Measurements from ENCODE around the gene SUMO2.

DNA sequence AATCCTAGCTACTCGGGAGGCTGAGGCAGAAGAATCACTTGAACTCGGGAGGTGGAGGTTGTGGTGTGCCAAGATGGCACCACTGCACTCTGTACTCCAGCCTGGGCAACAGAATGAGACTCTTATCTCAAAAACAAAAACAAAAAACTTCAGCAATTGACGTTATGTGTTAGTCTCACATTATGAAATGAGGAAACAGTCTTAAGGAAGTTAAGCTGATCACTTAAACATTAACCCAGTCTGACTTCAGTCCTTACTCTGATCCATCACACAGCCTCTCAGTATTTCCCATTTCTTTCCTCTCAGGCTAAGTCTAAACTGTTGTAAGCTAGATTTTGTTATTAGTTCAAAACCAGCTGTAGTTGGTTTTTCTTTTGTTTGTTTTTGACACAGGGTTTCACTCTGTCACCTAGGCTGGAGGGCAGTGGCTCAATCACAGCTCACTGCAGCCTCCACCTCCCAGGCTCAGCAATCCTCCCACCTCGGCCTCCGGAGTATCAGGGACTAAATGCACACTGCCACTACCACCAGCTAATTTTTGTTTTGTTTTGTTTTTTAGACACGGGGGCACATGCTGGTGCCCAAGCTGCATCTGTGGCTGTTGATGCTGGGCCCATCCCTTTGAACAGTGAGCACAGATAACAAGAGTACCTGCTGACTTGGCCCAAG, 34.7 kb downstream of the SUMO2 start:
- TF ChIP-seq POLR2AphosphoS5 (IDR thresholded peaks at IDR 0.05) (peak in 1 of 3 donors; percentile 26), POLR2A (IDR thresholded peaks at IDR 0.05) (no peak), EP300 (IDR thresholded peaks at IDR 0.05) (no peak)
- TF ChIP-seq, protein P1, sequence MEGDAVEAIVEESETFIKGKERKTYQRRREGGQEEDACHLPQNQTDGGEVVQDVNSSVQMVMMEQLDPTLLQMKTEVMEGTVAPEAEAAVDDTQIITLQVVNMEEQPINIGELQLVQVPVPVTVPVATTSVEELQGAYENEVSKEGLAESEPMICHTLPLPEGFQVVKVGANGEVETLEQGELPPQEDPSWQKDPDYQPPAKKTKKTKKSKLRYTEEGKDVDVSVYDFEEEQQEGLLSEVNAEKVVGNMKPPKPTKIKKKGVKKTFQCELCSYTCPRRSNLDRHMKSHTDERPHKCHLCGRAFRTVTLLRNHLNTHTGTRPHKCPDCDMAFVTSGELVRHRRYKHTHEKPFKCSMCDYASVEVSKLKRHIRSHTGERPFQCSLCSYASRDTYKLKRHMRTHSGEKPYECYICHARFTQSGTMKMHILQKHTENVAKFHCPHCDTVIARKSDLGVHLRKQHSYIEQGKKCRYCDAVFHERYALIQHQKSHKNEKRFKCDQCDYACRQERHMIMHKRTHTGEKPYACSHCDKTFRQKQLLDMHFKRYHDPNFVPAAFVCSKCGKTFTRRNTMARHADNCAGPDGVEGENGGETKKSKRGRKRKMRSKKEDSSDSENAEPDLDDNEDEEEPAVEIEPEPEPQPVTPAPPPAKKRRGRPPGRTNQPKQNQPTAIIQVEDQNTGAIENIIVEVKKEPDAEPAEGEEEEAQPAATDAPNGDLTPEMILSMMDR (IDR thresholded peaks at IDR 0.05): no peak

All from stomach (tissue), 4 donors.